SU-DHL-6 (cell line): ENCODE results near the gene PPP1R7.

ENCODE experiments used
- H2AFZ ChIP-seq: fragments of 200-600 bp; sonication (generic); 2 replicates; pipeline ENCODE4 v1.6.1; 2014; ENCODE audit warnings: low read depth, mild to moderate bottlenecking, moderate library complexity, mixed read lengths, antibody characterized with exemption, low read length; ENCODE audit not compliant: severe bottlenecking
- H3F3A ChIP-seq: fragments of 200-600 bp; shearing (Covaris generic); 2 replicates; pipeline ENCODE4 v1.6.0; 2016; ENCODE audit warnings: antibody characterized with exemption, mild to moderate bottlenecking; ENCODE audit not compliant: insufficient read depth
- H3K27ac ChIP-seq: fragments of 200-600 bp; sonication (generic); 2 replicates; pipeline ENCODE4 v1.5.1; 2016; ENCODE audit warnings: low read depth, mild to moderate bottlenecking, low read length, moderate library complexity, mixed read lengths
- H3K27me3 ChIP-seq: fragments of 200-600 bp; sonication (generic), shearing (Covaris generic); 2 replicates; pipeline ENCODE4 v1.6.0; 2014; ENCODE audit warnings: mild to moderate bottlenecking, low read length
- H3K36me3 ChIP-seq: fragments of 200-600 bp; sonication (generic); 2 replicates; pipeline ENCODE4 v1.6.1; 2014; ENCODE audit warnings: mild to moderate bottlenecking, low read length, mixed read lengths
- H3K4me2 ChIP-seq: fragments of 300-600, 200-600 bp; shearing (Covaris generic), sonication (generic); 2 replicates; pipeline ENCODE4 v1.6.0; 2014; ENCODE audit warnings: low read length, low read depth, mild to moderate bottlenecking; ENCODE audit not compliant: poor library complexity, severe bottlenecking
- H3K4me3 ChIP-seq: fragments of 200-600 bp; sonication (generic); 2 replicates; pipeline ENCODE4 v1.5.1; 2014; ENCODE audit warnings: antibody characterized with exemption, low read length, mild to moderate bottlenecking, mixed read lengths; ENCODE audit not compliant: insufficient read depth, poor library complexity, severe bottlenecking
- H3K79me2 ChIP-seq: fragments of 200-600 bp; sonication (generic); 2 replicates; pipeline ENCODE4 v1.6.1; 2014; ENCODE audit warnings: mild to moderate bottlenecking, low read length, moderate library complexity; ENCODE audit not compliant: insufficient read depth
- H3K9ac ChIP-seq: fragments of 200-600 bp; sonication (generic); 2 replicates; pipeline ENCODE4 v1.7.0; 2014; ENCODE audit warnings: mild to moderate bottlenecking, low read length
- H3K9me2 ChIP-seq: fragments of 200-600 bp; sonication (generic); replicated peaks from 2 replicates; pipeline ENCODE4 v1.6.1; 2014; ENCODE audit warnings: low read length; ENCODE audit not compliant: insufficient read depth
- H3K9me3 ChIP-seq: fragments of 200-600 bp; sonication (generic); 2 replicates; pipeline ENCODE4 v1.6.1; 2014; ENCODE audit warnings: low read length, mixed read lengths; ENCODE audit not compliant: insufficient read depth
- H4K20me1 ChIP-seq: fragments of 200-600 bp; sonication (generic); 2 replicates; pipeline ENCODE4 v1.6.1; 2014; ENCODE audit warnings: low read depth, mild to moderate bottlenecking, antibody characterized with exemption, low read length, moderate library complexity, mixed read lengths
- EZH2phosphoT487 ChIP-seq: fragments of 200-600 bp; sonication (generic), shearing (Covaris generic); conservative IDR thresholded peaks from 2 replicates; pipeline ENCODE4 v1.6.1; 2018; ENCODE audit warnings: mild to moderate bottlenecking, antibody characterized with exemption, low read length, moderate library complexity, mixed read lengths
- TF ChIP-seq, protein P1 (sequence below): fragments of 200-600 bp; sonication (generic); IDR thresholded peaks from one replicate; pipeline ENCODE4 v1.5.1; 2017; ENCODE audit warnings: antibody characterized with exemption, mild to moderate bottlenecking, low read length, moderate library complexity; ENCODE audit not compliant: insufficient read depth, poor library complexity, severe bottlenecking

The PPP1R7 gene

DNA sequence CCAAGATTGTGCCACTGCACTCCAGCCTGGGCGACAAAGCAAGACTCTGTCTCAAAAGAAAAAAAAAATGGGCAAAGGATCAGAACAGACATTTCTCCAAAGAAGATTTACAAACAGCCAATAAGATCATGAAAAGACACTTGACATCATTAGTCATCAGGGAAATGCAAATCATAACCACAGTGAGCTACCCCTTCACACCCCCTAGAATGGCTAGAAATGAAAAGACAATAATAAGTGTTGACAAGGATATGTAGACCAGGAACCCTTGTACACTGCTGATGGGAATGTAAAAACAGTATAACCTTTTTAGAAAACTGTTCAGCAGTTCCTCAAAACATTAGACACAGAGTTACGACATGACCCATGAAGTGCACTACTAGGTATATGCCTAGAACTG, 29.8 kb upstream of the PPP1R7 start:
- Histone ChIP-seq H3K9me2 (no peaks in the 10 kb centered on the region), H2AFZ (no peak overlapping the region), H3K9ac (no peak overlapping the region), H3K4me3 (no peak overlapping the region), H3K27ac (no peak overlapping the region), H3K4me2 (no peak overlapping the region), H3F3A (0 out of 2 replicates have a peak, but pooled peaks cover 4% of the 10 kb centered on the region), H3K27me3 (no peaks in the 10 kb centered on the region), H3K9me3 (no peaks in the 10 kb centered on the region; the same call in 1 of the 2 replicates), H4K20me1 (no peaks in the 10 kb centered on the region), H3K79me2 (no peaks in the 10 kb centered on the region), H3K36me3 (peaks cover 15% of the 10 kb centered on the region)
- no peak for TF ChIP-seq EZH2phosphoT487
- TF ChIP-seq, protein P1, sequence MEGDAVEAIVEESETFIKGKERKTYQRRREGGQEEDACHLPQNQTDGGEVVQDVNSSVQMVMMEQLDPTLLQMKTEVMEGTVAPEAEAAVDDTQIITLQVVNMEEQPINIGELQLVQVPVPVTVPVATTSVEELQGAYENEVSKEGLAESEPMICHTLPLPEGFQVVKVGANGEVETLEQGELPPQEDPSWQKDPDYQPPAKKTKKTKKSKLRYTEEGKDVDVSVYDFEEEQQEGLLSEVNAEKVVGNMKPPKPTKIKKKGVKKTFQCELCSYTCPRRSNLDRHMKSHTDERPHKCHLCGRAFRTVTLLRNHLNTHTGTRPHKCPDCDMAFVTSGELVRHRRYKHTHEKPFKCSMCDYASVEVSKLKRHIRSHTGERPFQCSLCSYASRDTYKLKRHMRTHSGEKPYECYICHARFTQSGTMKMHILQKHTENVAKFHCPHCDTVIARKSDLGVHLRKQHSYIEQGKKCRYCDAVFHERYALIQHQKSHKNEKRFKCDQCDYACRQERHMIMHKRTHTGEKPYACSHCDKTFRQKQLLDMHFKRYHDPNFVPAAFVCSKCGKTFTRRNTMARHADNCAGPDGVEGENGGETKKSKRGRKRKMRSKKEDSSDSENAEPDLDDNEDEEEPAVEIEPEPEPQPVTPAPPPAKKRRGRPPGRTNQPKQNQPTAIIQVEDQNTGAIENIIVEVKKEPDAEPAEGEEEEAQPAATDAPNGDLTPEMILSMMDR, result no peak

DNA sequence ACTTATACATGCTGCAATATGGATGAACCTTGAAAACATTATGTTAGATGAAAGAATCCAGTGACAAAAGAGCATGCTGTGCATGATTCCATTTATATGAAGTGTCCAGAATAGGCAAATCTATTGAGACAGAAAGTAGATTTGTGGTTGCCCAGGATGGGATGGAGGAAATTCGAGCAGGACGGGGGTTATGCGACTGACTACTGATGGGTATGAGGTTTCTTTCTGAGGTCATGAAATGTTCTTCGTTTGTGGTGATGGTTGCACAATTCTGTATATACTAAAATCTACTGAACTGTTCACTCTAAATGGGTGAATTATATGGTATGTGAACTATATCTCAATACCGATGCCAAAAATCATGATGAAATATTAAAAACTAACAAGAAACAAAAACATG, 29.3 kb upstream of the PPP1R7 start:
- 0 out of 2 replicates have a peak, but pooled peaks cover 4% of the 10 kb centered on the region for H3F3A ChIP-seq

DNA sequence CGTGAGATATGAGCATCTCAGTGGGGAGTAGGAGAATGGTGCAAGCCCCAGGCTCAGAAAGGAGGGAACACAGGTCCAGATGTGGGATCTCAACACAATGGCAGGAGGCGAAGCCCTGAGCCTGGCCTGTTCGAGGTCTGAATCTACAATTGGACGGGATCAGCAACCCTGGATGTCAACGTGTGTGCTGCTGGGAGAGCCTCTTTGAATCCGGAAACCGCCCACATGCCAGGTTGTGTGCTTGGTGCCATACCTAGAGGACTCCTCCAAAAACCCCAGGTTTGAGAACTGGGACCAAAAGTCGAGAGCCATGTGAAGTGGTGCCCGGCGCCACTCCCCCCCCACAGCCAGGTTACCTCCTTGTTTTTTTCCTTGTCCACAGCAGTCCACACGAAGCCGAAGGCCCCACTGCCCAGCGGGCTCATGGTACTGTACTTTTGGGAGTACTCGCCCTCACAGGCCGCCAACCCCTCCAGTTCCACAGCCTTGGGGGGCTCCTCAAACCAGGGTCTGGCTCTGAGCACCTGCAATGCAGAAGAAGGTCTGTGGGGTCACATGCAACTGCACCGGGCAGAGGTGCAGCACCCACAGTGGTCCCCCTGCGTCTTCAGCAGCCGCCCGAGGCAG, 27.8 kb upstream of the PPP1R7 start:
- 0 out of 2 replicates have a peak, but pooled peaks cover 4% of the 10 kb centered on the region for H3F3A ChIP-seq

More for the DNA sequence above, 29.3 kb upstream of the PPP1R7 start:
- Histone ChIP-seq H2AFZ (no peak overlapping the region), H3K4me2 (no peak overlapping the region), H3K79me2 (no peaks in the 10 kb centered on the region), H4K20me1 (no peaks in the 10 kb centered on the region), H3K27me3 (no peaks in the 10 kb centered on the region), H3K9ac (no peak overlapping the region), H3K9me3 (no peaks in the 10 kb centered on the region; the same call in 1 of the 2 replicates), H3K36me3 (peaks cover 15% of the 10 kb centered on the region), H3K9me2 (no peaks in the 10 kb centered on the region), H3K4me3 (no peak overlapping the region), H3K27ac (no peak overlapping the region)
- TF ChIP-seq, protein P1, result no peak
- no peak for TF ChIP-seq EZH2phosphoT487

More for the DNA sequence above, 27.8 kb upstream of the PPP1R7 start:
- Histone ChIP-seq H2AFZ (no peak overlapping the region), H3K9me2 (no peaks in the 10 kb centered on the region), H3K9ac (no peak overlapping the region), H3K27me3 (no peaks in the 10 kb centered on the region), H3K9me3 (no peaks in the 10 kb centered on the region; the same call in 1 of the 2 replicates), H4K20me1 (no peaks in the 10 kb centered on the region), H3K36me3 (peaks cover 15% of the 10 kb centered on the region), H3K27ac (no peak overlapping the region), H3K79me2 (no peaks in the 10 kb centered on the region), H3K4me2 (no peak overlapping the region), H3K4me3 (no peak overlapping the region)
- TF ChIP-seq, protein P1, result no peak
- TF ChIP-seq EZH2phosphoT487, result no peak
